Measurements from ENCODE around the gene CCDC192.

DNA sequence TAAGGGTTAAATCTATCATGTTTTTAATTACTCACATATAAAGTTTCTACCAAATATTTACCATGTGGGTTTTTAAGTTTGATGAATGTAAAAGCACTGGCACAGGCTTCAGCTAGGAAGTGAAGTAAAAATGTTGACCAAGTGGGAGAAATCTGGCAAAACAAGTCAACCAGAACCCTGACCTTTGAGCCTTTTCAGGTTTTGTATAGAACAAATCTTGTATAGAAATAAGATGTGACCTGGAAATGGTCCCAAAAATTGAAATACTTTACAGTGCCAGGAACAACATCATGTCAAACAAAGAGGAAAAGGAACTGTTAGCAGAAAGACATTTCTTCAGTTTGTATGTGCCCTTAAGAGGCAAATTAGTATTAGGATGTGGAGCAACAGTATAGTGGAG lies 137.6 kb downstream of the CCDC192 start:
- TF ChIP-seq POLR2AphosphoS5 (IDR thresholded peaks at IDR 0.05; ENCODE audit: insufficient read depth, low read depth, low read length) (no peak), POLR2A (IDR thresholded peaks at IDR 0.05; ENCODE audit: low read depth, low read length) (no peak), MYC (IDR thresholded peaks at IDR 0.05; ENCODE audit: low read depth, low read length) (no peak)
- TF ChIP-seq, protein P1, sequence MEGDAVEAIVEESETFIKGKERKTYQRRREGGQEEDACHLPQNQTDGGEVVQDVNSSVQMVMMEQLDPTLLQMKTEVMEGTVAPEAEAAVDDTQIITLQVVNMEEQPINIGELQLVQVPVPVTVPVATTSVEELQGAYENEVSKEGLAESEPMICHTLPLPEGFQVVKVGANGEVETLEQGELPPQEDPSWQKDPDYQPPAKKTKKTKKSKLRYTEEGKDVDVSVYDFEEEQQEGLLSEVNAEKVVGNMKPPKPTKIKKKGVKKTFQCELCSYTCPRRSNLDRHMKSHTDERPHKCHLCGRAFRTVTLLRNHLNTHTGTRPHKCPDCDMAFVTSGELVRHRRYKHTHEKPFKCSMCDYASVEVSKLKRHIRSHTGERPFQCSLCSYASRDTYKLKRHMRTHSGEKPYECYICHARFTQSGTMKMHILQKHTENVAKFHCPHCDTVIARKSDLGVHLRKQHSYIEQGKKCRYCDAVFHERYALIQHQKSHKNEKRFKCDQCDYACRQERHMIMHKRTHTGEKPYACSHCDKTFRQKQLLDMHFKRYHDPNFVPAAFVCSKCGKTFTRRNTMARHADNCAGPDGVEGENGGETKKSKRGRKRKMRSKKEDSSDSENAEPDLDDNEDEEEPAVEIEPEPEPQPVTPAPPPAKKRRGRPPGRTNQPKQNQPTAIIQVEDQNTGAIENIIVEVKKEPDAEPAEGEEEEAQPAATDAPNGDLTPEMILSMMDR (IDR thresholded peaks at IDR 0.05; ENCODE audit: extremely low read depth in 1 of 2, insufficient read depth in 1 of 2, low read depth in 1 of 2, low read length in 2 of 2), result no peak

All from endothelial cell of umbilical vein (primary cell).